Inferior parietal cortex (tissue), 1 donor: ENCODE data around the gene WDR20.
"Not testable (repeated sequence)": the region's sequence is repeated elsewhere in the genome, so short reads cannot be mapped to it uniquely, and the experiment has no call there.

ENCODE experiments used
- DNase-seq: peaks from one replicate; pipeline ENCODE4 v3.0.0-alpha.2; 2016; ENCODE audit errors: extremely low spot score

WDR20 gene

DNA sequence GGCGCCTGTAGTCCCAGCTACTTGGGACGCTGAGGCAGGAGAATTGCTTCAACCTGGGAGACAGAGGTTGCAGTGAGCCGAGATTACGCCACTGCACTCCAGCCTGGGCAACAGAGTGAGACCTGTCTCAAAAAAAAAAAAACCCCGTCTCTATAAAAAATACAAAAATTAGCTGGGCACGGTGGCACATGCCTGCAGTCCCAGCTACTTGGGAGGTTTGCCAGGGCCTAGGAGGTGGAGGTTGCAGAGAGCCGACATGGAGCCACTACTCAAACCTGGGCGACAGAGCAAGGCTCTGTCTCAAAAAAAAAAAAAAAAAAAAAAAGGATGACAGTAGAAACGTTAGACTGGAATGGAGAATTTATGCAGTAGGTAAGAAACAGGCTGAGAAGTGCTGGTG is 5.7 kb upstream of the WDR20 start:
- DNase-seq, result not testable (repeated sequence)

GRCh38 chr14:102134719-102135118 is 5.0 kb upstream of the WDR20 start:
- DNase-seq, result not testable (repeated sequence)

- not testable (repeated sequence) for DNase-seq
Measured at GRCh38 chr14:102135456-102135855, 4.2 kb upstream of the WDR20 start.

GRCh38 chr14:102138535-102138934 is 1.2 kb upstream of the WDR20 start:
- DNase-seq, result no peak

- peak; percentile 19 for DNase-seq
Measured at GRCh38 chr14:102138961-102139285, 774 bp upstream of the WDR20 start.

- peak; percentile 6 for DNase-seq
Measured at GRCh38 chr14:102140027-102140749, 491 bp downstream of the WDR20 start.

DNA sequence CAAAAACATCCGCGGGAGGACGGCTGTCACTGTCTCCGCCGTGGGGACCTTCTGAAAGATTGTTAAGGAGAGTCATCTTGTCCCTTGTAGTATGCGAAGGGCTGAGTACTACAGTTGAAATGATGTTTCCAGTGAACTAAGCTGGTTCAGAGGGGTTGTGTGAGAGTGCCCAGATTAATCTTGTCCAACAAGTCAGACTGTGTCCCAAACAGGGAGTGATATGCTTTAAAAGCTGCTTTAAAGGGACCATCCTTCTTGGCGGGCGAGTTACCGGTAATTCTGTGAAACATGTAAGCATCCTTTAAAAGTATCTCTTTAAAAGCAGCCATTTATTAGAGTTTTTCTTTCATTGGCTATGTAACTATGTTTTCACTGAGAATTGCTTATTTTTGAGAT is 1.1 kb downstream of the WDR20 start:
- DNase-seq, result peak; percentile 36

- no peak for DNase-seq
Measured at GRCh38 chr14:102141797-102142196, 2.1 kb downstream of the WDR20 start.

DNA sequence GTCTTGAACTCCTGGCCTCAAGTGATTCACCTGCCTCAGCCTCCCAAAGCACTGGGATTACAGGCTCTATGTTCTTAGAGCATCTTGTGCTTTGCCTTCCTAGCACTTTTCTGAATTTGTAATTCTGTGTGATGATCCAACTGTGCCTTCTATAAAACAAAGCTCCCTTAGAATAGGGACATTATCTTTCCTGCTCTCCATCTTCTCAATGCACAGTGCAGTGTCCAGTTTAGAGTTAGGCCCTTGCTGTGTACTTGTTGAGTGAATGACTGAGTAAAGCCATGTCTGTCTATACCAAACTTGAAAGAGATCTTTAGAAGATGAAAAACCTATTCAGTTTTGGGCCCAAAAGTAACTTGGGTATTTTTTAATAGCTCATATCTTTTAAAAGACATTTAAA is 5.2 kb downstream of the WDR20 start:
- no peak for DNase-seq

GRCh38 chr14:102145395-102145794 is 5.7 kb downstream of the WDR20 start:
- DNase-seq, result no peak

DNA sequence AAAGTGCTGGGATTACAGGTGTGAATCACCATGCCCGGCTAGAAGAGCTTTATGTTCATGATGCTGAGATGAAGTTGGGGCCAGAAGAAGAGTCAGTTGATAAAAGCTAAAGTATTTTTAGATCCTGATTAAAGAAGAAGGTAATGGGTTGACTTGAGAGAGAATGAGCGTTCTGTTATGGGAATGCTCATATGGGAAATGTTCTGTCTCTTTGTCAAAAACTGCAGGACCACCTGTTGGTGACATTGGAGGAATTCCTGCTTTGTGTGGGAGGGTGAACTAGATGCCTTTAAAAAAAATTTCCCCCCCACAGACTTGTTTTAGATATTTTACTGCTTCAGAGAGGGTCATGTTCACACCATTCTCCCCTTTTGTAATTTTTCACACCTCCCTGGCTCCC is 6.7 kb downstream of the WDR20 start:
- no peak for DNase-seq

DNA sequence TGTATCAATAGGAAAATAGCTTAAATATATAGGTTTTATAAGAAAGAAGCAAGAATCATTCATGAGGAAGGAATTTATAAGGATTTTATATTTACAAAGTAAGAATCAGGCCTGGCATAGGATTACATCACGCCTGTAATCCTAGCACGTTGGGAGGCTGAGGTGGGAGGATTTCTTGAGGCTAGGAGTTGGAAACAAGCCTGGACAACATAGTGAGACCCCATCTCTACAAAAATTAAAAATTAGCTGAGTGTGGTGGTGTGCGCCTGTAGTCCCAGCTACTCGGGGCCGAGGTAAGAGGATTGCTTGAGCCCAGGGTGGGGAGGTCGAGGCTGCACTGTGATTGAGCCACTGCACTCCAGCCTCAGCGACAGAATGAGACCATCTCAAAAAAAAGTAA is 10.4 kb downstream of the WDR20 start:
- DNase-seq, result no peak

- no peak for DNase-seq
Measured at GRCh38 chr14:102150744-102151143, 11.0 kb downstream of the WDR20 start.

- not testable (repeated sequence) for DNase-seq
Measured at GRCh38 chr14:102151411-102151810, 11.7 kb downstream of the WDR20 start.

DNA sequence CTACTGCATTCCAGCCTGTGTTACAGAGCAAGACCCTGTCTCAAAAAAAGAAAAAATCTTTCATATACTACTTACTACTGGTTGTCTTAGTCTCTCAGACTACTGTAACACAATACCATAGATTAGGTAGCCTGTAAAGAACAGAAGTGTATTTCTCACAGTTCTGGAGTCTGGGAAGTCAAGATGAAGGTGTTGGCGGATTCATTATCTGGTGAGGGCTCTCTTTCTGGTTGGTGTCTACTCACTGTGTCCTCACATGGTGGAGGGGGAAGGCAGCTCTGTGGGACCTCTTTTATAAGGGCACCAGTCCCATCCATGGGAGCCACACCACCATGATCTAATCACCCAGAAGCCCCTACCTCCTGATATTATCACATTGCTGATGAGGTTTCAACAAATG is 14.4 kb downstream of the WDR20 start:
- DNase-seq, result no peak

DNA sequence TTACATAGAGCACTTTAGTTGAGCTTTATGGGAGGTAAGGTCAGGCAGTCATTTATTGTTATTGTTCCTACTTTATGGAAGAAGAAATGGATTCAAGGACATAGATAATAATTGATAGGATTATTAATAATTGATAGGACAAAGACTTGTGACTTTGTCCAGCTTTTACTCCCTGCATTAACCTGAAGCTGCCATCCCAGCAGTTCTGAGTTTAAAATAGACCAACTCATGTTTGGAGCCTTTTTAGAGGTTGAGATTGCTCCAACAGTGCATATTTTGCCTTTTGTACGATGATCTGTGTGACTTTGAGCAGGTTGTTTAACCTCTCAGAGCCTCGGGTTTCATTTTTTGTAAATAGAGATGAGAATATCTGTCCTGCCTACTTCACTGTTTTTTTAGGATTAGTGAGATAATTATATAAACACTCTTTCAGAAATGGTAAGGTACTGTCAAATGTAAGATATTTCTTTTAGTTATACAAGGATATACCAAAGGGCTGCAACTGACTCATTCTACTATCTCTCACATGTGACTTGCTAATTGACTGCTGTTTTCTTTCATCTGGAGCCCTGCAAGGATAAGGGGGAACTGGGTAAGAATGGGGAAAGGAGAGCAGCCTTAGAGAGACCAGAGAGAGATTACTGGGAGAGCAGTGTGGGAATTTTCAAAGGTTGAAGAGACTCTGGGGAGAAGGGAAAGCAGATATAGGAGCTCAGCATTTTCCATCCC is 15.3 kb downstream of the WDR20 start:
- DNase-seq, result no peak

DNA sequence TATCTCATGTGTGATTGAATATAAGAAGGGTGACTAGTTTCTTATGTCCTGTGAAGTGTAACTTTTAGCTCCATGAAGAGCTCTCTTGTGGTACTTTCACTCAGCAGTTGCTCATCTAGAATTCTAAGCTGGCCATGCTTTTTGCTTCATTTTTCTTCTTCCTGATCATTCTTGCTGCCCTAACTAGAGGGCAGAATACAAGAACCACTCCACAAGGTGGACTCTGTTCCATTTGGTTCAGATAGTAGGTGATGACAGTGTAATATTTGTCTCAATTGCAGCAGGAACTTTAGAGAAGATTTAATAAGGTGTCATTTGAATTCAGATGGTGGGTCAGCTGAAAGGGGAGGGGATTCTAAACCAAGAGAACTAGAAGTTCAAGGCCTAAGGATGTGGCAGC is 17.6 kb downstream of the WDR20 start:
- DNase-seq, result no peak

GRCh38 chr14:102158797-102159196 is 19.1 kb downstream of the WDR20 start:
- DNase-seq, result no peak

DNA sequence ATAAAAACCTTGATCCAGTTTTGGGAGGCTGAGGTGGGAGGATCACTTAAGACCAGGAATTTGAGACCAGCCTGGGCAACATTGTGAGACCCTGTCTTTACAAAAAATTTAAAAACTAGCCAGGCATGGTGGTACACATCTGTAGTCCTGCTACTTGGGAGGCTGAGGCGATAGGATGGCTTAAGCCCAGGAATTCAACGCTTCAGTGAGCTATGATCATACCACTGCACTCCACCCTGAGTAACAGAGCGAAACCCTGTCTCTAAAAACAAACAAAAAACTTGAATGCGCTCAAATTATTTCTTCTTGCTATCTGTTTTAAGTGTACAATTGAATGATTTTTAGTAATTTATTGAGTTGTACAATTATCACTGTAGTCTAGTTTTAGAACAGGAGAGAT is 20.1 kb downstream of the WDR20 start:
- DNase-seq, result no peak

- no peak for DNase-seq
Measured at GRCh38 chr14:102162487-102162886, 22.8 kb downstream of the WDR20 start.

GRCh38 chr14:102164241-102164641 is 24.5 kb downstream of the WDR20 start:
- no peak for DNase-seq

DNA sequence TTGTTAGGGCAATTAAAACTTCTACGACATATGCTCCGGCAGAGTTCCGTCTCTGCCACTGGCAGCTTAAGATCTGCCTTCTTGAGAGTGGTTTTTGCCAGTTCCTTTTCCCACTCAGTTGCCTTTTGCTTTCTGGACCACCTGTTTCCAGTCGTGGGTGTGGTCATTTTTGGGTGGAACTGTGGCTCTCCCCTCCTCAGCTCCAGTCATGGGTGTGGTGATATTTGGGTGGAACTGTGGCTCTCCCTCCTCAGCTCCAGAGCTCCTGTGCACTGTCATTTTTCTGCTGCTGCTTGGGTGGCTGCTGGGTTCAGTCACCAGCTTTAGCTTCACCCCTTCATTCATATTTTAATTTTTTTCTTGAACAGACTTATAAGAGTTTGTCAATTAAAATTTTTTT is 25.3 kb downstream of the WDR20 start:
- no peak for DNase-seq

GRCh38 chr14:102170061-102170460 is 30.4 kb downstream of the WDR20 start:
- DNase-seq, result no peak
